HCT116 (cell line): ENCODE data around the gene C3orf20. TPM values are rescaled to one million over a fixed set of nuclear protein-coding genes. Genes with fewer than 3 reads are reported as not detected.

Experiments
- ATAC-seq: fragments of 200-7000 bp; cut with Tn5 transposase; 2 replicates; pipeline ENCODE4 v1.9.1; 2020; ENCODE audit warnings: mild to moderate bottlenecking, moderate library complexity
- Bru-seq: library from RNA; stranded (reverse); fragments of 400-500 nt; gene quantifications from one replicate; lab custom pipeline; 2021; lab: Mats Ljungman, UMichigan
- BruChase-seq, 2 experiments: library from RNA; stranded (reverse); fragments of 400-500 nt; gene quantifications; one replicate each; lab custom pipeline; 2021; lab: Mats Ljungman, UMichigan
- BruUV-seq: library from RNA; stranded (reverse); fragments of 400-500 nt; replicated peaks from 2 replicates; lab custom pipeline; 2021; lab: Mats Ljungman, UMichigan
- CTCF ChIA-PET: fragments of 300-600 bp; sonication (Branson Sonifier 250); formaldehyde crosslinking; loops from one replicate; lab custom pipeline; 2021; ENCODE audit warnings: antibody characterized with exemption; lab: Charles Lee
- POLR2A ChIA-PET: fragments of 300-600, 350-600 bp; sonication (Branson Sonifier 250); formaldehyde crosslinking; loops from one replicate; lab custom pipeline; 2021; ENCODE audit warnings: antibody characterized with exemption; lab: Charles Lee
- RAD21 ChIA-PET, 2 experiments: fragments of 300-600 bp; sonication (Branson Sonifier 250); formaldehyde crosslinking; loops; one replicate each; lab custom pipeline; 2023; ENCODE audit warnings: low total read pairs in 2 of 2; ENCODE audit not compliant: uncharacterized antibody in 2 of 2, unreplicated experiment in 2 of 2, low non-redundant PET in 1 of 2; lab: Charles Lee
- DNase-seq: peaks from one replicate; pipeline ENCODE4 v3.0.0-alpha.2; 2010; ENCODE audit warnings: low read depth, low spot score
- H2AFZ ChIP-seq: fragments of 200-600 bp; shearing (Covaris generic), sonication (generic); 2 replicates; pipeline ENCODE4 v1.6.1; 2017; ENCODE audit warnings: low read depth, mixed run types, mixed read lengths, antibody characterized with exemption, low read length; ENCODE audit not compliant: poor library complexity, severe bottlenecking
- H3K27ac ChIP-seq: 2 replicates; pipeline ENCODE4 v1.5.1; 2012; ENCODE audit warnings: low read depth, low read length
- H3K27me3 ChIP-seq: fragments of 200-600 bp; sonication (generic); 2 replicates; pipeline ENCODE4 v1.6.1; 2016; ENCODE audit warnings: mixed run types, low read length, mixed read lengths; ENCODE audit not compliant: insufficient read depth
- H3K36me3 ChIP-seq, 2 experiments: fragments of 200-500 bp in 1 of 2; fragments of 200-600 bp in 1 of 2; sonication (Bioruptor generic) in 1 of 2; sonication (generic) in 1 of 2; 2 replicates each; pipeline versions ENCODE4 v1.5.1 to v1.6.1; 2014 to 2016; ENCODE audit warnings: low read length in 2 of 2, inconsistent platforms in 1 of 2, mixed read lengths in 1 of 2, mixed run types in 1 of 2; ENCODE audit not compliant: insufficient read depth in 2 of 2, control insufficient read depth in 1 of 2
- H3K4me1 ChIP-seq, 2 experiments: fragments of 200-600 bp in 1 of 2; sonication (generic) in 1 of 2; 2 replicates each; pipeline versions ENCODE4 v1.5.1 to v1.6.1; 2012 to 2017; ENCODE audit warnings: low read length in 2 of 2, inconsistent platforms in 1 of 2, mild to moderate bottlenecking in 1 of 2, mixed read lengths in 1 of 2, mixed run types in 1 of 2, moderate library complexity in 1 of 2; ENCODE audit not compliant: insufficient read depth in 2 of 2, control insufficient read depth in 1 of 2
- H3K4me2 ChIP-seq: fragments of 200-600 bp; sonication (generic); 2 replicates; pipeline ENCODE4 v1.6.1; 2017; ENCODE audit warnings: mixed run types, low read length, mixed read lengths
- H3K4me3 ChIP-seq, 2 experiments: fragments of 200-600 bp in 1 of 2; sonication (generic) in 1 of 2; replicated peaks in 1 of 2; 2 replicates each; pipeline ENCODE4 v1.5.1; 2011 to 2016; ENCODE audit warnings: low read length in 2 of 2, control low read depth in 1 of 2, low read depth in 1 of 2, mild to moderate bottlenecking in 1 of 2, mixed read lengths in 1 of 2, mixed run types in 1 of 2
- H3K79me2 ChIP-seq: fragments of 200-600 bp; sonication (generic); 2 replicates; pipeline ENCODE4 v1.6.1; 2017; ENCODE audit warnings: mild to moderate bottlenecking, mixed run types, low read length, moderate library complexity, mixed read lengths; ENCODE audit not compliant: insufficient read depth
- H3K9ac ChIP-seq: fragments of 200-600 bp; sonication (generic); 2 replicates; pipeline ENCODE4 v1.6.1; 2016; ENCODE audit warnings: low read length, mixed read lengths
- H3K9me2 ChIP-seq: fragments of 200-600 bp; sonication (generic), shearing (Covaris generic); 2 replicates; pipeline ENCODE4 v1.6.1; 2017; ENCODE audit warnings: mixed run types, mild to moderate bottlenecking, moderate library complexity; ENCODE audit not compliant: insufficient read depth
- H3K9me3 ChIP-seq, 2 experiments: fragments of 200-500 bp in 1 of 2; fragments of 200-600 bp in 1 of 2; sonication (Bioruptor generic) in 1 of 2; sonication (generic) in 1 of 2; 2 replicates each; pipeline ENCODE4 v1.6.1; 2014 to 2017; ENCODE audit warnings: low read length in 2 of 2, mixed read lengths in 2 of 2, inconsistent platforms in 1 of 2, low read depth in 1 of 2, mild to moderate bottlenecking in 1 of 2, mixed run types in 1 of 2, moderate library complexity in 1 of 2; ENCODE audit not compliant: control insufficient read depth in 1 of 2, insufficient read depth in 1 of 2
- H4K20me1 ChIP-seq: fragments of 200-600 bp; sonication (generic), shearing (Covaris generic); 2 replicates; pipeline ENCODE4 v1.6.1; 2017; ENCODE audit warnings: mixed run types, mild to moderate bottlenecking, moderate library complexity; ENCODE audit not compliant: insufficient read depth
- CBX3 ChIP-seq: IDR thresholded peaks from 2 replicates; pipeline ENCODE4 v1.6.1; 2012; ENCODE audit warnings: low read depth
- CEBPB ChIP-seq: IDR thresholded peaks from 2 replicates; pipeline ENCODE4 v1.6.1; 2012; ENCODE audit warnings: low read depth
- POLR2AphosphoS5 ChIP-seq: IDR thresholded peaks from 2 replicates; pipeline ENCODE4 v1.6.1; 2011; ENCODE audit warnings: mild to moderate bottlenecking, low read depth, low read length, moderate library complexity
- SRF ChIP-seq: IDR thresholded peaks from 2 replicates; pipeline ENCODE4 v1.6.1; 2012; ENCODE audit warnings: low read depth
- ZFX ChIP-seq: fragments of 450-650 bp; IDR thresholded peaks from 2 replicates; pipeline ENCODE4 v1.6.1; 2017
- ZNF274 ChIP-seq: fragments of 200-500 bp; sonication (Bioruptor generic); IDR thresholded peaks from 2 replicates; pipeline ENCODE4 v1.6.1; 2014; ENCODE audit warnings: mild to moderate bottlenecking, low read depth, low read length, inconsistent platforms
- intact Hi-C: fragments of 100-400 bp; cut with micrococcal nuclease; formaldehyde crosslinking; loops from 2 replicates; pipeline ENCODE4 v1.10.0; 2022
- long read RNA-seq: library from polyadenylated mRNA; unstranded; transcript quantifications from one replicate; pipeline ENCODE4 v2.0.0, GENCODE V29; 2021; ENCODE audit not compliant: unreplicated experiment
- polyA plus RNA-seq: library from polyadenylated mRNA; unstranded; fragments of >200 nt; gene quantifications from 2 replicates; pipeline ENCODE4 v1.2.1, GENCODE V29; 2012; ENCODE audit warnings: missing spikeins
- total RNA-seq: library from RNA; stranded (reverse); gene quantifications from one replicate; pipeline ENCODE4 v1.2.1, GENCODE V29; 2021; ENCODE audit not compliant: unreplicated experiment
- TF ChIP-seq, protein P1 (sequence below): IDR thresholded peaks from 2 replicates; pipeline ENCODE4 v1.6.1; 2012
- TF ChIP-seq, protein P2 (sequence below): IDR thresholded peaks from 2 replicates; pipeline ENCODE4 v1.6.1; 2011; ENCODE audit warnings: mild to moderate bottlenecking, low read length, moderate library complexity; ENCODE audit not compliant: insufficient replicate concordance; ENCODE audit errors: extremely low read depth

Gene C3orf20
- total RNA-seq: 0.20 TPM
- polyA plus RNA-seq: 0.03 and 0.04 TPM in 2 replicates
- Bru-seq, nascent RNA: percentile 33 among the genes with signal in this experiment
- percentile 62 among the genes with signal in this experiment for BruChase-seq, experiment 1, labeled RNA remaining after a 6-hour chase
- BruChase-seq, experiment 2, labeled RNA remaining after a 2-hour chase: percentile 44 among the genes with signal in this experiment
- long read RNA-seq: 0 reads

DNA sequence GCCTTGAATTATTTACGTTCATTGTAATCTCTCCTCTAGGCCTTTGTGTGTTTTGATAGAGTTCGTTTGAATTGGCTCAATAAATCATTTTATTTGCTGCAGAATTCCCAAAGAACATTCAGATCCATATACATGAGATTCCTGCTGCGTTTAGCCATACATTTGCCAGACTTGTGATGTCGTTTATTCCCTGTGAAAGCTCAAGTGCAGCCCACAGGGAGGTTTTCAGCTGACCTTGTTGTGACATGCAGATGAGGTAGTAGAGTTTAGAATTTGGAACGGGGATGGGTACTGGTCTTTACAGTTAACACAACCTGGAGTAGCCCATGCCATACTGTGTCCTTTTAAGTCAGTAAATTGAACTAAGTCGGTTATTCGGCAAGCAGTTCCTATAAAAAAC is at the start of gene C3orf20:
TSS of gene C3orf20 (plus strand) at position 301 of the 400 bp plus-strand sequence. CDS start 7,573 bp downstream, outside the sequence.
- ATAC-seq (no peak), DNase-seq (no peak)
- ChIA-PET POLR2A (no interaction called here), CTCF (interaction anchor here (1.2 to 4.8 kb wide), 3 partner anchors 10 to 246 kb away, joined by 3 to 58 read pairs (median 6); no protein-coding TSS in a partner anchor), RAD21 (no interaction called here)
- no peak within 1 kb of the TSS for H3K9ac ChIP-seq
- H3K4me2 ChIP-seq: no peak within 1 kb of the TSS
- no peaks in the 10 kb centered on the region for H3K79me2 ChIP-seq
- no peak within 1 kb of the TSS for H3K27ac ChIP-seq
- TF ChIP-seq, protein P1, sequence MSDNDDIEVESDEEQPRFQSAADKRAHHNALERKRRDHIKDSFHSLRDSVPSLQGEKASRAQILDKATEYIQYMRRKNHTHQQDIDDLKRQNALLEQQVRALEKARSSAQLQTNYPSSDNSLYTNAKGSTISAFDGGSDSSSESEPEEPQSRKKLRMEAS: no peak
- TF ChIP-seq ZNF274 (no peak), CBX3 (no peak), POLR2AphosphoS5 (no peak), SRF (no peak), CEBPB (no peak), ZFX (no peak)
- TF ChIP-seq, protein P2, sequence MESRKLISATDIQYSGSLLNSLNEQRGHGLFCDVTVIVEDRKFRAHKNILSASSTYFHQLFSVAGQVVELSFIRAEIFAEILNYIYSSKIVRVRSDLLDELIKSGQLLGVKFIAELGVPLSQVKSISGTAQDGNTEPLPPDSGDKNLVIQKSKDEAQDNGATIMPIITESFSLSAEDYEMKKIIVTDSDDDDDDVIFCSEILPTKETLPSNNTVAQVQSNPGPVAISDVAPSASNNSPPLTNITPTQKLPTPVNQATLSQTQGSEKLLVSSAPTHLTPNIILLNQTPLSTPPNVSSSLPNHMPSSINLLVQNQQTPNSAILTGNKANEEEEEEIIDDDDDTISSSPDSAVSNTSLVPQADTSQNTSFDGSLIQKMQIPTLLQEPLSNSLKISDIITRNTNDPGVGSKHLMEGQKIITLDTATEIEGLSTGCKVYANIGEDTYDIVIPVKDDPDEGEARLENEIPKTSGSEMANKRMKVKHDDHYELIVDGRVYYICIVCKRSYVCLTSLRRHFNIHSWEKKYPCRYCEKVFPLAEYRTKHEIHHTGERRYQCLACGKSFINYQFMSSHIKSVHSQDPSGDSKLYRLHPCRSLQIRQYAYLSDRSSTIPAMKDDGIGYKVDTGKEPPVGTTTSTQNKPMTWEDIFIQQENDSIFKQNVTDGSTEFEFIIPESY: no peak
- H3K27me3 ChIP-seq: no peaks in the 10 kb centered on the region
- peaks cover 0 to 5% of the 10 kb centered on the region in 2 experiments; a peak in 1 of 4 replicates for H3K9me3 ChIP-seq
- no peaks in the 10 kb centered on the region for H4K20me1 ChIP-seq
- intact Hi-C loops: no loop called here
- no peaks in the 10 kb centered on the region for H3K9me2 ChIP-seq
- no peak within 1 kb of the TSS for H3K4me3 ChIP-seq
- no peak within 1 kb of the TSS for H2AFZ ChIP-seq
- no peaks in the 10 kb centered on the region for H3K4me1 ChIP-seq
- BruUV-seq: no TSS peak
- H3K36me3 ChIP-seq: peaks cover 11 to 25% of the 10 kb centered on the region in 2 experiments; a peak in 3 of 4 replicates
